HPDE6-E6E7 (cell line): ENCODE measurements around the gene COL1A2.

Source experiments
- DNase-seq: peaks from one replicate; pipeline ENCODE4 v3.0.0; 2011; ENCODE audit warnings: missing footprints; ENCODE audit errors: extremely low spot score

The COL1A2 gene

DNA sequence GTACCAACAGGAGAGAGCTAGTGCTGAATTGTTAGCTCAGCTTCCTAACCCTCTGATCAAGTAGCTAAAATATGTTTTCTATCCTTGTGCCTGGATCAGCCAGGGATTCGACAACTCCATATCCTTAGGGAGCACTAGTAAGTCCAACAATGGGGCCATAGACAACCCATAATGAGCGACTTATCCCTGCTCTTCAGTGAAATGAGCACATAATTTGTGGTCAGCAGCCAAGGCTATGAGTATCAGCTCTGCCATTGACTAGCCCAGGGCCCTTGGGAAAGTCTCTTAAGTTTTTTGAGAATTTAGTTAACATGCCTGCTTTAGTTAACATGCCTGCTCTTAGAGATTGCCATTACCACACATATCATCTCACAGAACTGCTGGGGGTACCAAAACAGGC, 39.3 kb downstream of the COL1A2 start:
- no peak for DNase-seq

DNA sequence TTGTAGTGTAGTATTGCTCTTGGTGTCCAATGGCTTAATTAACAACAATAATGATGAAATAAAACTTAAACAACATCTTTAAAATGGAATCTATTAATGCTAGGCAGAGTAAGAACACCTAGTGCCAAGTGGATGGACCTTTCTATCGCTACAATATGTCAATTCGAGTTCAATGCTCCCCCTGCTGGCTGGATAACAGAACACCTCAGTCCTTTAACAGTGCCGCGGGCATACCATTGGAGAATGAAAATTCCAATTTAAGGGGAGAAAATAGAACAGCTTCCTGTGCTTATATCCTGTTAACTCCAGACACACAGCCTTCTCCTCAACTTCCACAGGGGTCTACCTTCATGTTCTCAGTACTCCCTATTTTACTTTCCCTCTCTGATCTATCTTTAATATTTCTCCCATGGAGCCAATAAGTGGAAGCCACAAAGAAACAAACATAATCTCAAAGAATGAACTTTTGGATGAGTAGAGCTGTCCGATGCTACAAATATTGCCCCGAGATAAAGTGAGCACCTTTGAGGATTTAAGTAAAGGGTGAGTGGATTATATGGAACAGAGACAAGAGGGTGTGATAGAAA, 41.4 kb downstream of the COL1A2 start:
- peak; percentile 42 for DNase-seq

DNA sequence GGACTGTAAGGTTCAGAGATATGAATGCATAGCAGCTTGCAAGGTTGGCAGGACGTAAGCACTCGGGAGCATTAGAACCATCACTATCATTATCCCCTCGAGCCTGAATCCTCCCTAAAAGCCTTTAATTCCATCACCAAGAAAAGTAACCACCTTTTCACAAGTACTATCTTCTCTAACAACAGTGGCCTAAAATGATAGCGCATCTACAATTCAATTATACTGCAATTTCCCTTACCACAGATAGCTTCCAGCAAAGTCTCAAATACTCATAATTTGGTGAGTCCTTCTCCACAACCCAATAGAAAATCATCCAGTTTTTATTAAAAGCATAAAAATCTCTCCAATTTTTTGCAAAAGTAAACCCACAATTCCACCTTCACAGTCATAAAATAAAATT, 42.0 kb downstream of the COL1A2 start:
- DNase-seq, result no peak

DNA sequence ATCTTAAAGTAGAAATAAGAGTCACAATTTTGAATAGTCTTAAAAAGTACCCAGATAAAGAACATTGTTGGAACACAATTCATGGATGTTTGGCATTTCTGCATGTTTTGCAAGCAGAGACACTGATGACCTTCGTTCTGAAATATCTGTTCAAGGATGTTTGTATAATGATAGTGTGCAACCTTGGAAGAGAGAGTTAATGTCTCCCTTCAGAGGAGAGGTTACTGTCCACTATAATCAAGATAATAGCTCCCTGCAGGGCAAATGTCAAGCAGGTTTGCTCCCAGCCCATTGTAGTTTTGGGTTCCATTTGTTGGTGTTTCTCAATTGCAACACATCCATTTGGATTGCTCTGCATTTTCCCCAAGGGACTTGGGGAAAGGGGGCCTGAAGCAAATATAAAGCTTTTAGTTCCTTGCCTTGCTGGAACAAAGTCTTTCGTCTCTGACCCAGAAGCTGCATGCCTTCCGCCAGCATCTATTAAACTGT, 45.2 kb downstream of the COL1A2 start:
- no peak for DNase-seq

DNA sequence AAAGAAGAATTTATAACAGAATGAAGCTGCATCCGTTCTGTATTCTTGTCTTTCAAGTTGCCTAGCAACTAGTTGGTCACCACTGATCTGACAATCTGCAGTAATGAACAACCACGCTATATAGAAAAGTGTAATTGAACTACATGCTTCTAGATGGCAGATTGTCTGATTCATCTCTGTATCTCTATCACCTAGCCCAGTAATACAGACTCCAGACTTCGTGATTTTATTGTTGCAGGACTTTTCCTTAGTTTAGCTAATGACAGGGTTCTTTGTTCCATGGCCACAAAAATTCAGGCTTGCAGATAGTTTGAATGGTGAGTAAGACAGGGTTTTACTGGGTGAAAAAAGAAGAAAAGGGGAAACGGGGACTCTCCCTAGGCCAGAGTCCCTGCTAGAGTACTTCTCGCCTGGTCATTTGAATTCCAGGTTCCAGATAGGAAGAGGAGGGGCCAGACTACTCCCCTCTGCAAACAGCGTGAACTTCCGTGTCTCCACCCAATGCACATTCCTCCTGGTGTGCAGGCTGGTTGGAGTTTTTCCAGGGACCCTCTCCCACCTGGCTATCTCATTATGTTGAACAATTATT, 45.9 kb downstream of the COL1A2 start:
- DNase-seq, result no peak

DNA sequence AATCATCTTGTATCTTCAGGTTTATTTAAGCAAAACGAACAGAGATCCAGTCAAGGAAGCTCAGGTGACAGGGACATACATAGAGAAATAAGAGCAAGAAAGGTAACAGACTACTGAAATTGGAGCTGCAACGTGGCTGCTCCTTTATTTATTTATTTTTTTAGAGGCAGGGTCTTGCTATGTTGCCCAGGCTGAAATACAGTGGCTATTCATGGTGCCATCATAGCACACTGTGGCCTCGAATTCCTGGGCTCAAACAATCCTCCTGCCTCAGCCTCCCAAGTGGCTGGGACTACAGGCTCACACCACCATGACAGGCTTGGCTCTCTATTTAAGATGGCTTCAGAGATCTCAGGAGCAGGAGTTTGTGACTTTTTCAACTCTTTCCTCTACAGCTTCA, 46.4 kb downstream of the COL1A2 start:
- DNase-seq, result no peak

DNA sequence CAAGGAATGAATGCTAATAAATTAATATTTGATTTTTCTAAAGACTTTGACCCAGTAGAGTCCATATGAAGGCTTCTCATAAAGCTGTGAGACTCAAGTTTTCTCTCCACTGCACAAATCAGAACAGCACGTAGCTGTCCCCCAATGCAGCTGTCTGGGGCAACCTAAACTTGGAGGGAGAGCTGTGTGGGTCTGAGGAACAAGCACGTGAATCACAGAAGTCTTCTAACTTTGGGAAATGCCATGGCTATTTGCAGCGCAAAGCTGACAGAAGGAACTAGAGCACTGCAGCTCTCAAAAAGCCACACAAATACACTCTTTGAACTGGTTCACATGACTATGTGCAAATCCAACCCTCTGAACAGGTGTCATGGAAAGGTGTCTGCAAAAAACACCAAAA, 47.9 kb downstream of the COL1A2 start:
- no peak for DNase-seq

DNA sequence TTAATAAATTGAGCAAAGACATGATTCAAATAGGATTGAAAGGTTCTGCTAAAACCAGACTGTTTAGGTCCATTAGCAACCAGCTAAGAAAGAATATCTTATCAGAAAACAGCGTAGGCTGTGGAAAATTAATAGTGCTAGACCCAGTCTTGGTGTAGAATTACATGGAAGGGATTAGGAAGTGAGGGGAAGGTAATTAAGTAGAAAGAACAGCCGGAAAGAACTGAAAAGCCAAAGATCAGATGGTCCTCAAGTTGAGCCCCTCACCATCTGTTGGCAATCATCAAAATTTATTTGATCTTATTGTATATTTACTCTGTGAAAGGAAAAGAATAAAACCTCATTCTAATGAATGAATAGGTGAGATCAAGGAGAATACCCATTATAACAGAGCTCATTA, 50.1 kb downstream of the COL1A2 start:
- DNase-seq, result no peak

DNA sequence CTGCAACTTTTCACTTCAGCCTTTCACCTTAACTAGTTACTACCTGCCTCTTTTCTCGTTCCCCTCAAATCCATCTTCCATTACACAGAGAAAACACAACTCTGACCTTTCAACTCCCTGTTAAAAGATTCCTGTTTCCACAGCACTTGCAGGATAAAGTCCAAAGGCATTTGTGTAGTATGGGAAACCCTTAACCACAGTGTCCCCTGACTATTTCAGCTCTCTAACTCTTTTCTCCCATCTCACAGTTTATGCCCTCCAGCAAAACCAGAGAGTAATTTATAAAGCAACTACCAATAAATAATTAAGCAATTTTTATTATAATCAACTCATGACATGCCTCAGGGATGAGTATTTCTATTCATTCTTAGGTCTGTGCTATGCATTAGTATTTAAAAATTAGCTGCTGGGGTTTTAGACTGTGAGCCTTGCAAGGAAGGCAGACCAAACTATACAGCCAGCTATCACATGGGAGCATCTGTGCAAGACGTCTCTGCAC, 51.0 kb downstream of the COL1A2 start:
- DNase-seq, result no peak

DNA sequence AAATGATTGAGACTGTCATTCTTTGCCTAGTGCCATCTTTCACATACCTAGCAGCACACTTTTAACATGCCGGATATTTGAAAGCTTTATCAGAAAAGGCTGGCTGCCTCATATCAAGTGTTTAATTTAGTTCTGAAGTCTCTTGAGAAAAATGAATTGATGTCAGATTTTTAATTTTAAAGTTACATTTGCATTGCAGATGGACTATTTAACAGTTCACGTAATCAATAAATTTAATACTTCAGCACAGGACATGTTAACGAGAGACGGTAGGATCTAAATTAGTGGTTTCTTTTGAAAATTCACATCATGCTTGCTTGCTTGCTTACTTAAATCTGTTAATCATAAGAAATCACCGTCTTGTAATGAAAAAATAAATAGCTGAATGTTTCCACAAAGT, 51.6 kb downstream of the COL1A2 start:
- no peak for DNase-seq

DNA sequence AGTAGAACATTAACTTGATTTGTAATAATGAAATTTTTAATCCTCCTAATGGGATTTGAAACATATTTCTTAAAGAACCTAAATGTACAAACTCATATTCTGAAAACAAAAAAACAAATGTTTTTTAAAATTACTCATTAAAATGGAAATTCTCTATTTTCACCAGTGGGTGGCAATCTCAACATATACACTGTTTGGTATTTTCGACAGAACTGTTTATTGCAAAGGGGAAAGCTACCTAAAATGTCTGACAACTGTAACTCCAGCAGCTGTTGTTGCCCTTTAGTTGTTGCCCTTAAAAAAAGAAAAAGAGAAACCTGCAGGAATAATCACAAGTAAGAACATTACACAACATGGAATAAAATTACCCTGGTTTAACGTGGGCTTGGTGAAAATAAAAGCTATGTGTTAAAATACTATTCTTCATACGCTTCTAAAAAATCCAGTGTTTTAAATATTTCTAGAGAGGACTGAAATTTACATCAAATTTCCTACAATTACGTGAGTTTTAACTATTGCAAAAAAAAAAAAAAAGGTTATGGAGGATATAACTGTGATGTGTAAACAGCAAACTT, 54.5 kb downstream of the COL1A2 start:
- peak; percentile 16 for DNase-seq

DNA sequence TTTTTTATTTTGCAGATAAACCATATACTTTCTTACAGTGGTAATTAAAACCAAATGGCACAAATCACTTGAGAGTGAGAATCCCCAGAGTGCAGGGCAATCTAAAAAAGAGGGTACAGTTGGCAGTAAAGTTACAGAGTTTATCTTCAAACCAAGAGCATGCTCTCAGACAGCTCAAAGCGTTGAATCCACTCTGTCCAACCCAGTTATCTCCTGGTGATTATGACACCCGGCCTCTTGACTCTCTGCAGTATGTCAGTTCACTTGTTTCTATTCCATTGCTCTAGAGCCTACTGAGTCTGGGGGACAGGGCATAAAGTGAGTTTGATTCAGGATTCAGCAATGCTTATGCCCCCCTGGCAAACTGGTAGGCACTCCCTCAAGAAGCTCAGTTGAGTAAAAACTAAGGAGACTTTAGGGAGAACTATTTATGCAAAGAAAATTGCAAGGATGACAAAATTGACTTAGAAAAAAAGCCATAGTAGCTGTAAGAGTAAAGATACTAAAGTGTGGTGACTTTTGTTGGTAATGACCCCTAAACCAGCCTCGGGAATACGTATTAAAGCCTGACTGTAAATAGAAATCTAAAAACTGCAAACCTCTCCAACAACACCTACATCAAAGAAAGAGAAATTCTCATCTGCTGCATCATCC, 55.5 kb downstream of the COL1A2 start:
- DNase-seq, result no peak

DNA sequence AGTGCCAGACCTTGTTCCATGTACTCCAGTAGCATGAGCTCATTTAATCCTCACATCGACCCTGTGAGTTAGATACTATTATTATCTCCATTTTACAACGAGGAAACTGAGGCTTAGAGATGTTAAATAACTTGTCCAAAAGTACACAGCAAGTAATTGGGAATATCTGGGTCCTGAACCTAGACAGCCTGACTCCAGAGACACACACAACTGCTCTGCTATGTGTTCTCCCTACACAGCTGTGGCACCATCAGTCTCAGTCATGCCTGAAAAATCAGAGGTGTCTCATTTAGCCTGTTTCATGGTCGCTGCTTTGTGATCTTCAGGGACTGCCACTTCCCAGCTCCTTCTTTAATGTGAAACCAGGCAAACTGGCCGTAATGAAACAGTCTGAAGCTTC, 56.5 kb downstream of the COL1A2 start:
- no peak for DNase-seq

DNA sequence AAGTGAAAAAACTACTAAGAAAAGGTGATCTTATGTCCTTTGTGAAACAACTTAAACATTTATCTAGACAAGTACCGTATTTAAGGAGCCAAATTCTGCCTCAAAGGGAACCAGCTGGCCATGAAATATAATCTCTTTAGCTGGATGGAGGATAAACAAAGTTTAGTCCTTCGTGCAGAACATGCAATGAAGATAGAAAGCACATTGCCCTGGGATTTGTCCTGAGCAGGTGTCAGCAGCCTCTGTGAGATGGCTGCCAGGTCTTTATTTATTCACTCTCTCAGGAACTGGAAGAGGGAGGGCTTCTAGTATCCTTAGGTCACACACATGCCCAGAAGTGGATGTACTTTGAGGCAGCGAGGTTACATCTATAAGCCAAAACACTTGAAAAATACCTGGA, 57.5 kb downstream of the COL1A2 start:
- DNase-seq, result no peak

DNA sequence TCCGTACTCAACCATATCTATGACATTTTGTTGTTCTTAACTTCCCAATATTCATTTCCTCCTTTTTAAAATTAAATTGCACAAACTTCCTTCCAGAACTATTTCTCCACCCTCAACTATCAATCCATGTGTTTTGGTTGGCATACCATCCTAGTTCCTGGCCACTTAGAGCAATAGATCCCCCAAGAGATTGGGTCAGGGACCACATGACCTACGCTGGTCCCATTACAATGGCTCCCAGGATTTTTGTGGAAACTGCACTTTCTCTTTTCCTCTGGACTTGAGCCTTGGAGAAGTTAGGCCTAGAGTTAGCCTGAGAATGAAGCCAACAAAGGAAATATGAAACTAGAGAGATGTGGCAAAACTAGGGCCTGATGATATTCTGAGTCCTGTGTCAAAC, 59.2 kb downstream of the COL1A2 start:
- DNase-seq, result no peak

DNA sequence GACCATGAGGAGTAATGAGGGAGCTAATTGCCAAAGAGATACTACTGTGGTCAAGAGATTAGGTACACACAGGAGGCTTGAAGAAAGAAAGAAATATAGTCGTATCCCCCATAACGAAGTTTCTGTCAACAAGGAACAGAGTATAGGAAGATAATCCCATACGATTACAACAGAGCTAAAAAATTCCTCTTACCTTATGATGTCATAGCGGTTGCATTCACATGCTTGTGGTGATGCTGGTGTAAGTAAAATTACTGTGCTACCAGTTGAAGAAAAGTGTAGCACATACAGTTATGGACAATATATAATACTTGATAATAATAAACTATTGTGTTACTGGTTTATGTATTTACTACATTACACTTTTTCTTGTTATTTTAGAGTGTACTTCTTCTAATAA, 63.3 kb downstream of the COL1A2 start:
- DNase-seq, result no peak

DNA sequence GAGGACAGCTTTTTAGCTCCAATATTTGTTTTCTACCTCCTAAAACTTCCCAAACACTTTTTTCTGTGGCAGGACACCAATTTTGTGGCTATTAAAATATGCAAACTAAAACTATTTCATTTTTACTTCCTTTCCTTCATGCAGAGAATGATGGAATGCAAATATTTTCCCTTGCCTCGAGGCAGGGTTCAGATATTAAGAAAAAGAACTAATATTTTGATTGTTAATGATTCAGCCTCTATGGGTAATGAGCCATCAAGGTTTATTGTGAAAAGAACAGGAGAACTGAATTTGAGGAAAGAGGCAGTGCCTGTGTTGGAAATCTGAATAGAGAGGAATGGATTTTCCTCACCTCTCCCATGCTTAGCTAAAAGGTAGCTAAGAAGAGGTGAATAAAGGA, 71.8 kb downstream of the COL1A2 start:
- DNase-seq, result no peak

DNA sequence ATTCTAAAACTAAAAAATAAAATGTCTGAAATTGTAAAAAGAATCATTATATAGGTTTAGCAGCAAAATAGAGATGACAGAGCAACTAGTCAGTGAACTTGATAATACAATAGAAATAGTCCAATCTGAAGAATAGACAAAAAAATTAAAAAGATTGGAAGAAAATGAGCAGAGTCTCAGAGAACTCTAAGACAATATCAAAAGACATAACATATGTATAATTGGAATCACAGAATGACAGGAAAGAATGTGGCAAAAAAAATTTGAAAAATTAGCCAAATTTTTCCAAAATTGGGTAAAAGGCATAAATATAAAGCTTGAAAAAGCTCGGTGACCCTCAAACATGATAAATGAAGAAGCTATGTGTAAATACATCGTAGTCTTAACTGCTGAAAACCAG, 76.9 kb downstream of the COL1A2 start:
- no peak for DNase-seq

DNA sequence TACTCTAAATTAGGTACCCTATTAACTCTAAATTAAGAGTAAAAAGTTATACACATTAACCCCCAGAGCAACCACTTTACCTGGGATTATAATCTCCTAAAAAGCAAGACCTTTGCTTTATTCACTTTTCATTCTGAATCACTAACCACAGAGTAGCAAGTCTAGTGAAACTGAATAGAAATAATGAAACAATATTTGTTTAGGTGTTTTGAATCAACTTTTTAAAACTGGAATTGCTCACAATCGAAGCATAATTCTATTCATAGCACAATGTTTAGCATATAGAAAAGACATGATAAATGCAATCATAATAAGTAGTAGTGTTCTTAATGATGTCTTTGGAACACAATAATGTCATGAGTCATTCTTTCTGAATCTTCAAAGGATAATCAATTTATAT, 77.9 kb downstream of the COL1A2 start:
- no peak for DNase-seq

DNA sequence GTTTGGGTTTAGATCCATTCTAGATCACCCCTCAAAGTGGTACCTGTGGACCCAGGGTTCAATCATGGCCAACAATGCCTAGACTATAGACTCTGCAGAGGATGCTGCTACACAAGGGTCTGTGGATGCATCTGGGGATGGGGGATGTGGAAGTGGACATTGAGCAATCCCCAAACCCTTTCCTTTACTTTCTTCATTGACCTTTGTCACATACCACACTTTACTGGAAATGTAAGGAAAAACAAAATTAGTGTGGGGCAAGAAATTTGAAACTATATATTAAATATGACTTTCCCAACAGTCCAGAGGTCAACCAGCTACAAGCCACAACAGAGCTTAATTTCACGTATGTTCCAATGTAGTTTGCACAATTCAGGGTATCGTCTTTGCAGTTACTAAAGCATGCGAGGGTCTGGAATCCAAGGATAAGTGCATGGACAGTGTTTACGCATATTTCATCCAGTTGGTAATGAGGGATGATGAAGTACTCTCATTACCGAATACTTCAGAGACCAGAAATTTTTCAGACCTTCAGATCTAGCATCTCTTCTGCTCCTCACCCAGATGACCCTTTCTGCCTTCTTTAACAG, 81.7 kb downstream of the COL1A2 start:
- no peak for DNase-seq

DNA sequence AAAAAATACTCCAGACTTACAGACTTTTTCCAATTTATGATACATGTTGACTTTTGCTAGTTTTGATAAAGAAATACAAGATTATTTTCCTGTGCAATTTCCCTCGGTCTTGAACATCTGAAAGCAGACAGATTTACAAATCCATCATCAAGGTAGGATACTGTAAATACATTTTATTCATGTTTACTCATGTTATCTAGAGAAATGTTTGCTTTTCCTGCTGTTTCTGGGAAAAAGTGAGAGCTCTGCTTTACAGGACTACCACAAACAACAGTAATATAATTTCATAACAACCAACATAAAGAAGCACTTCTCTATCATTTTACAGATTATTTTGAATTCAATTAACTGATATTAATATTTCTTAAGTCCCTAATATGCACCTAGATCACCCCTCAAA, 83.2 kb downstream of the COL1A2 start:
- DNase-seq, result no peak

DNA sequence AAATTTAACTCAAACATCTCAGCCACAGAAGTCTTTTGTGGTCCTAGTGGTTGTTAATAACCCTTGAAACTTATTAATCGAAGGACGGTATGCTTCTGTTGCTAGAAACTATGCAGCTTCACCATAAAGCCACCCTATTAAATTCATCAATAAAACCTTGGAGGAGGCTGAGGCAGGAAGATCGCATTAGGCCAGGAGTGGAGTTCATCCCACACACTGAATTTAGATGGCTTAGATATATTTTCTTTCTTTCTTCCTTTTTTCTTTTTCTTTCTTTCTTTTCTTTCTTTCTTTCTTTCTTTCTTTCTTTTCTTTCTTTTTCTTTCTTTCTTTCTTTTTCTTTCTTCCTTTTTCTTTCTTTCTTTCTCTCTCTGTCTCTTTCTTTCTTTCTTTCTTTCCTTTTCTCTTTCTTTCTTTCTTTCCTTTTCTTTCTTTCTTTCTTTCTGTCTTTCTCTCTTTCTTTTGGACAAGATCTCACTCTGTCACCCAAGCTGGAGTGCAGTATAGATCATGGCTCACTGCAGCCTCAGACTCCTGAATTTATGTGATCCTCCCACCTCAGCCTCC, 84.0 kb downstream of the COL1A2 start:
- DNase-seq, result no peak
